HepG2 (cell line): ENCODE measurements around the gene BTN1A1. TPM values are rescaled to one million over a fixed set of nuclear protein-coding genes. Genes with fewer than 3 reads are reported as not detected.

ENCODE experiments used
- ARID3A ChIP-seq: IDR thresholded peaks from 2 replicates; pipeline ENCODE4 v1.6.1; 2012; ENCODE audit warnings: low read depth, low read length, improper control_type of control experiment
- CENPT ChIP-seq: sonication (generic); formaldehyde crosslinking; IDR thresholded peaks from 2 replicates; pipeline ENCODE4 v1.8.0; 2022; ENCODE audit warnings: low read depth, mild to moderate bottlenecking, moderate library complexity, missing genetic modification reagents
- ERF ChIP-seq: IDR thresholded peaks from 2 replicates; pipeline ENCODE4 v1.6.1; 2018; ENCODE audit warnings: missing biosample characterization, missing genetic modification reagents
- EZH2 ChIP-seq: conservative IDR thresholded peaks from 2 replicates; pipeline ENCODE4 v1.6.1; 2012; ENCODE audit warnings: mild to moderate bottlenecking, low read depth, low read length, moderate library complexity
- FOXO4 ChIP-seq: sonication (generic); formaldehyde crosslinking; conservative IDR thresholded peaks from 2 replicates; pipeline ENCODE4 v1.8.1; 2023; ENCODE audit warnings: missing genetic modification reagents
- GATAD2A ChIP-seq: IDR thresholded peaks from 2 replicates; pipeline ENCODE4 v1.6.1; 2016
- HMGXB4 ChIP-seq, 2 experiments: sonication (generic) in 1 of 2; formaldehyde crosslinking in 1 of 2; IDR thresholded peaks; 2 replicates each; pipeline versions ENCODE4 v1.4.0 to v1.6.1; 2018 to 2020; ENCODE audit warnings: missing genetic modification reagents in 2 of 2, borderline replicate concordance in 1 of 2, low read depth in 1 of 2, mild to moderate bottlenecking in 1 of 2, missing biosample characterization in 1 of 2
- KDM1A ChIP-seq: IDR thresholded peaks from 2 replicates; pipeline ENCODE4 v1.6.1; 2016; ENCODE audit warnings: missing compliant biosample characterization
- KLF9 ChIP-seq: IDR thresholded peaks from 2 replicates; pipeline ENCODE4 v1.6.1; 2016; ENCODE audit warnings: low read depth
- MEF2D ChIP-seq: sonication (generic); formaldehyde crosslinking; IDR thresholded peaks from 2 replicates; pipeline ENCODE4 v1.5.1; 2020; ENCODE audit warnings: mild to moderate bottlenecking, missing genetic modification reagents
- MTF1 ChIP-seq: sonication (generic); formaldehyde crosslinking; IDR thresholded peaks from 2 replicates; pipeline ENCODE4 v1.5.0; 2020; ENCODE audit warnings: missing genetic modification reagents
- NAIF1 ChIP-seq: sonication (generic); formaldehyde crosslinking; IDR thresholded peaks from 2 replicates; pipeline ENCODE4 v1.5.0; 2020; ENCODE audit warnings: mild to moderate bottlenecking, missing genetic modification reagents, borderline replicate concordance
- NR2F2 ChIP-seq: IDR thresholded peaks from 2 replicates; pipeline ENCODE4 v1.6.1; 2012; ENCODE audit warnings: low read depth, inconsistent platforms, borderline replicate concordance
- PHF21A ChIP-seq: sonication (generic); formaldehyde crosslinking; IDR thresholded peaks from 2 replicates; pipeline ENCODE4 v1.5.0; 2020; ENCODE audit warnings: mild to moderate bottlenecking, missing genetic modification reagents
- RARA ChIP-seq: IDR thresholded peaks from 2 replicates; pipeline ENCODE4 v1.6.1; 2016; ENCODE audit warnings: missing genetic modification reagents, missing compliant biosample characterization
- RFX3 ChIP-seq: IDR thresholded peaks from 2 replicates; pipeline ENCODE4 v1.6.1; 2016; ENCODE audit warnings: missing biosample characterization, missing genetic modification reagents
- ZFAT ChIP-seq: sonication (generic); formaldehyde crosslinking; conservative IDR thresholded peaks from 2 replicates; pipeline ENCODE4 v1.8.1; 2023; ENCODE audit warnings: missing genetic modification reagents, inconsistent platforms
- ZNF24 ChIP-seq: fragments of 450-650 bp; IDR thresholded peaks from 2 replicates; pipeline ENCODE4 v1.6.1; 2017; ENCODE audit warnings: antibody characterized with exemption, mild to moderate bottlenecking
- ZNF441 ChIP-seq: sonication (generic); formaldehyde crosslinking; IDR thresholded peaks from 2 replicates; pipeline ENCODE4 v1.7.0; 2021; ENCODE audit warnings: missing genetic modification reagents, borderline replicate concordance
- ZNF772 ChIP-seq: sonication (generic); formaldehyde crosslinking; IDR thresholded peaks from 2 replicates; pipeline ENCODE4 v1.5.0; 2020; ENCODE audit warnings: mild to moderate bottlenecking, missing genetic modification reagents
- ZNF781 ChIP-seq: sonication (generic); formaldehyde crosslinking; IDR thresholded peaks from 2 replicates; pipeline ENCODE4 v1.5.1; 2020; ENCODE audit warnings: borderline replicate concordance, mild to moderate bottlenecking, missing genetic modification reagents; ENCODE audit errors: not compliant biosample characterization
- ZNF784 ChIP-seq: sonication (generic); formaldehyde crosslinking; IDR thresholded peaks from 2 replicates; pipeline ENCODE4 v1.5.1; 2020; ENCODE audit warnings: missing genetic modification reagents, mild to moderate bottlenecking, borderline replicate concordance
- ZNF841 ChIP-seq: sonication (generic); formaldehyde crosslinking; IDR thresholded peaks from 2 replicates; pipeline ENCODE4 v1.8.1; 2023; ENCODE audit warnings: missing genetic modification reagents, borderline replicate concordance
- polyA plus RNA-seq, 8 experiments: library from polyadenylated mRNA; depleted of rRNA in 3 of 8; stranded (reverse) in 7 of 8; unstranded in 1 of 8; fragments of >200 nt; fragmentation: Illumina TruSeq in 4 of 8; extraction: Trizol in 4 of 8; gene quantifications; 2 replicates each; pipeline versions ENCODE4 v1.2.1 to v1.2.3, GENCODE V29; 2011 to 2016; ENCODE audit warnings: low read depth in 4 of 8, missing spikeins in 1 of 8, mixed read lengths in 1 of 8; ENCODE audit not compliant: insufficient read depth in 1 of 8
- total RNA-seq, 5 experiments: library from RNA; depleted of rRNA; stranded (reverse); fragments of >200 nt; fragmentation: Illumina TruSeq; extraction: Trizol; gene quantifications; 2 replicates each; pipeline ENCODE4 v1.2.3, GENCODE V29; 2016; ENCODE audit warnings: low read depth in 1 of 5

Gene BTN1A1
- total and polyA plus RNA-seq, 2 of the 13 experiments (the other 11 are each of a cell fraction or from before 2014, with no cell fraction given) = 0.04 TPM; not detected in 1

DNA sequence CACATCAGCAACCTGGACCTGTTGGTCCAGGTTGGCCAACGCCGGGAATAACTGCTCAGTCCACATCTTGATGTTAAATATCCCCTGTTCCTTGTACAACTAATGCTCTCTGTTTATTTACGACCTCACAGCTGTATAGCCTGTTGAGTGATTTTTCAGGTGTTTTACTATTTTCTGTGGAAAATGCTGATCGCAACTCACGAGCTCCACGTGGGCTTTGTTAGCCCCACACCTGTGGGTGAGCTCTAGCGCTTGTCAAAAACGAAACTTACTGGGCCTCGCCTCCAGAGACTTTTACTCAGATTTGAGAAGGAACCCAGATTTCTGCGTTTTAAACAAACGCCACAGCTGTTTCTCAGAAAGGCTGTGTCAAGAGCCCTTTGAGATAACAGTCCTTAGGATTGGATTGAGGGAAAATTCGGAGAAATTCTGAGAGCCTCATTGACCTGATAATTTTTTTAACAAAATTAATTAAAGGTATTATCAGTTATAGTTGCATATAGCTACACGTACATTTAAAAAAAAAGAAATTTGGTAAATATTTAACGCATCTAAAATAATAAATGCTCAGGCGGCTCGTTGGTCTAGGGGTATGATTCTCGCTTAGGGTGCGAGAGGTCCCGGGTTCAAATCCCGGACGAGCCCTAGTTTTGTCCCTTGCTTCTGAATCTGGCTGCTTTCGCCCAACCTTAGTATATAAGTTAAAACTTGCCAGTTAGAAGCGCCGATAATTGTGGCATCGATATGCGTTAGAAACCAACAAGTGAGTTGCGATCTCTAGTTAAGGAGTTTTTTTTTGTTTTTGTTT, 54.8 kb downstream of the BTN1A1 start (continued):
- no peak; the same call in 1 of the 2 replicates for TF ChIP-seq RFX3
- 0 out of 2 replicates have a peak, but pooled peaks have one; percentile 60 for TF ChIP-seq ZNF772
- peak; percentile 23; the same call in 1 of the 2 replicates for TF ChIP-seq ZNF784
- no peak for TF ChIP-seq ZNF841
- TF ChIP-seq MTF1 (CRISPR knock-in tag) = no peak
- peak; percentile 16; the same call in 1 of the 2 replicates for TF ChIP-seq MEF2D (CRISPR knock-in tag)
- peak; percentile 81; the same call in 1 of the 2 replicates for TF ChIP-seq ZFAT
- no peak for TF ChIP-seq NAIF1 (CRISPR knock-in tag)
- TF ChIP-seq ZNF24 = peak; percentile 97
- TF ChIP-seq ERF = peak; percentile 39; the same call in 1 of the 2 replicates
- TF ChIP-seq PHF21A (CRISPR knock-in tag) = 0 out of 2 replicates have a peak, but pooled peaks have one; percentile 5
- TF ChIP-seq ZNF781 (CRISPR knock-in tag) = peak; percentile 38
- TF ChIP-seq NR2F2 = peak; percentile 22; the same call in 1 of the 2 replicates
- peak; percentile 93 to 97 for TF ChIP-seq HMGXB4 (CRISPR knock-in tag; IDR thresholded peaks at IDR 0.05; ENCODE audit: borderline replicate concordance in 1 of 2, low read depth in 1 of 2)
- no peak for TF ChIP-seq CENPT (CRISPR knock-in tag)
- peak; percentile 59; the same call in 1 of the 2 replicates for TF ChIP-seq GATAD2A
- TF ChIP-seq ZNF441 (CRISPR knock-in tag) = 0 out of 2 replicates have a peak, but pooled peaks have one; percentile 10
- no peak for TF ChIP-seq EZH2
- peak; percentile 66; the same call in 1 of the 2 replicates for TF ChIP-seq KDM1A
- TF ChIP-seq RARA = no peak
- no peak for TF ChIP-seq KLF9 (CRISPR knock-in tag)
- TF ChIP-seq FOXO4 (CRISPR knock-in tag) = 0 out of 2 replicates have a peak, but pooled peaks have one; percentile 59
- peak; percentile 96 for TF ChIP-seq ARID3A
